ENCODE results near the gene VPS37D. TPM values are rescaled to one million over a fixed set of nuclear protein-coding genes. Genes with fewer than 3 reads are reported as not detected.

The VPS37D gene
- polyA plus RNA-seq, 1 donor from 2014 or later = 52.7 TPM

- Histone ChIP-seq H2AFZ (ENCODE audit: low read depth, low read length) (no peak overlapping the region), H3K4me3 (ENCODE audit: low read length) (peak overlapping the region; percentile 71), H3K27me3 (ENCODE audit: insufficient read depth, low read depth, low read length) (no peaks in the 10 kb centered on the region), H3K36me3 (ENCODE audit: insufficient read depth, low read length) (no peaks in the 10 kb centered on the region), H3K4me2 (ENCODE audit: low read length) (no peak overlapping the region), H4K20me1 (ENCODE audit: insufficient read depth) (no peaks in the 10 kb centered on the region), H3K27ac (ENCODE audit: low read length) (no peak overlapping the region), H3K79me2 (replicated peaks; ENCODE audit: insufficient read depth, low read length) (peaks cover 18% of the 10 kb centered on the region), H3K9me2 (ENCODE audit: insufficient read depth, low read length) (no peaks in the 10 kb centered on the region), H3K9ac (ENCODE audit: low read length) (no peak overlapping the region), H3F3A (ENCODE audit: insufficient read depth, low read length, poor library complexity, severe bottlenecking) (no peaks in the 10 kb centered on the region), H3K9me3 (ENCODE audit: low read length) (no peaks in the 10 kb centered on the region)
- no peak for TF ChIP-seq MXI1 (conservative IDR thresholded peaks at IDR 0.05; ENCODE audit: poor library complexity, severe bottlenecking)
- no peak for TF ChIP-seq RAD21 (conservative IDR thresholded peaks at IDR 0.05)
- no peak for TF ChIP-seq TAF1 (IDR thresholded peaks at IDR 0.05; ENCODE audit: low read depth)
- TF ChIP-seq CTCF (IDR thresholded peaks at IDR 0.05; ENCODE audit: poor library complexity, severe bottlenecking) = no peak
- no peak for TF ChIP-seq EZH2 (IDR thresholded peaks at IDR 0.05; ENCODE audit: borderline replicate concordance, insufficient read depth, low read length, poor library complexity, severe bottlenecking)
- no peak for TF ChIP-seq POLR2AphosphoS5 (IDR thresholded peaks at IDR 0.05)
- no peak for TF ChIP-seq EP300 (conservative IDR thresholded peaks at IDR 0.05; ENCODE audit: poor library complexity, severe bottlenecking)
- TF ChIP-seq SMC3 (conservative IDR thresholded peaks at IDR 0.05; ENCODE audit: poor library complexity) = no peak
- TF ChIP-seq REST (IDR thresholded peaks at IDR 0.05; ENCODE audit: borderline replicate concordance) = no peak
Observed at GRCh38 chr7:73669858-73670385, 2.3 kb downstream of the VPS37D start.

GRCh38 chr7:73671322-73671661 lies 3.7 kb downstream of the VPS37D start:
- no peaks in the 10 kb centered on the region for H4K20me1 ChIP-seq (ENCODE audit: insufficient read depth)
- no peak for TF ChIP-seq POLR2AphosphoS5 (IDR thresholded peaks at IDR 0.05)
- TF ChIP-seq EP300 (conservative IDR thresholded peaks at IDR 0.05; ENCODE audit: poor library complexity, severe bottlenecking) = no peak
- no peak for TF ChIP-seq SMC3 (conservative IDR thresholded peaks at IDR 0.05; ENCODE audit: poor library complexity)
- no peak for TF ChIP-seq MXI1 (conservative IDR thresholded peaks at IDR 0.05; ENCODE audit: poor library complexity, severe bottlenecking)
- TF ChIP-seq CTCF (IDR thresholded peaks at IDR 0.05; ENCODE audit: poor library complexity, severe bottlenecking) = no peak
- TF ChIP-seq REST (IDR thresholded peaks at IDR 0.05; ENCODE audit: borderline replicate concordance) = no peak
- no peak for TF ChIP-seq EZH2 (IDR thresholded peaks at IDR 0.05; ENCODE audit: borderline replicate concordance, insufficient read depth, low read length, poor library complexity, severe bottlenecking)
- TF ChIP-seq RAD21 (conservative IDR thresholded peaks at IDR 0.05) = no peak
- no peak for TF ChIP-seq TAF1 (IDR thresholded peaks at IDR 0.05; ENCODE audit: low read depth)
- H3K9me2 ChIP-seq (ENCODE audit: insufficient read depth, low read length) = no peaks in the 10 kb centered on the region
- peaks cover 18% of the 10 kb centered on the region for H3K79me2 ChIP-seq (replicated peaks; ENCODE audit: insufficient read depth, low read length)
- no peak overlapping the region for H3K4me2 ChIP-seq (ENCODE audit: low read length)
- no peak overlapping the region for H3K27ac ChIP-seq (ENCODE audit: low read length)
- no peak overlapping the region for H3K4me3 ChIP-seq (ENCODE audit: low read length)
- H3F3A ChIP-seq (ENCODE audit: insufficient read depth, low read length, poor library complexity, severe bottlenecking) = no peaks in the 10 kb centered on the region
- H3K9me3 ChIP-seq (ENCODE audit: low read length) = no peaks in the 10 kb centered on the region
- H3K27me3 ChIP-seq (ENCODE audit: insufficient read depth, low read depth, low read length) = no peaks in the 10 kb centered on the region
- no peaks in the 10 kb centered on the region for H3K36me3 ChIP-seq (ENCODE audit: insufficient read depth, low read length)
- H2AFZ ChIP-seq (ENCODE audit: low read depth, low read length) = no peak overlapping the region
- no peak overlapping the region for H3K9ac ChIP-seq (ENCODE audit: low read length)
